MCF 10A (cell line): Measurements from ENCODE around the gene SLC17A7. TPM values are rescaled to one million over a fixed set of nuclear protein-coding genes. Genes with fewer than 3 reads are reported as not detected.

Experiments
- BruUV-seq: library from RNA; stranded (reverse); fragments of 400-500 nt; replicated peaks from 2 replicates; lab custom pipeline; 2021; lab: Mats Ljungman, UMichigan
- CTCF ChIA-PET: fragments of 300-600 bp; sonication (Branson Sonifier 250); formaldehyde crosslinking; extraction: SDS; loops from one replicate; lab custom pipeline; 2021; ENCODE audit warnings: antibody characterized with exemption, inconsistent platforms; lab: Yijun Ruan, JAX
- POLR2A ChIA-PET: fragments of 300-600, 350-650 bp; sonication (Branson Sonifier 250); formaldehyde crosslinking; extraction: SDS; loops from one replicate; lab custom pipeline; 2020; ENCODE audit warnings: antibody characterized with exemption, inconsistent platforms; lab: Yijun Ruan, JAX
- DNase-seq: peaks from one replicate; pipeline ENCODE4 v3.0.0-alpha.2; 2018; ENCODE audit not compliant: unreplicated experiment
- H3K27ac Mint-ChIP-seq: one replicate; pipeline ENCODE4 v1.8.0; 2022; ENCODE audit warnings: mild to moderate bottlenecking, low read depth, mixed read lengths; ENCODE audit not compliant: unreplicated experiment
- H3K27me3 Mint-ChIP-seq: one replicate; pipeline ENCODE4 v1.8.0; 2022; ENCODE audit warnings: mixed read lengths; ENCODE audit not compliant: insufficient read depth, unreplicated experiment
- H3K36me3 Mint-ChIP-seq: one replicate; pipeline ENCODE4 v1.8.0; 2022; ENCODE audit warnings: mild to moderate bottlenecking, moderate library complexity, mixed read lengths; ENCODE audit not compliant: insufficient read depth, unreplicated experiment
- H3K4me1 Mint-ChIP-seq: one replicate; pipeline ENCODE4 v1.8.0; 2022; ENCODE audit warnings: mixed read lengths; ENCODE audit not compliant: insufficient read depth, unreplicated experiment
- H3K4me3 Mint-ChIP-seq: one replicate; pipeline ENCODE4 v1.8.0; 2022; ENCODE audit warnings: mild to moderate bottlenecking, moderate library complexity, mixed read lengths; ENCODE audit not compliant: unreplicated experiment
- H3K9me3 Mint-ChIP-seq: one replicate; pipeline ENCODE4 v1.8.0; 2022; ENCODE audit warnings: mixed read lengths; ENCODE audit not compliant: unreplicated experiment
- intact Hi-C: fragments of 100-400 bp; cut with micrococcal nuclease; formaldehyde crosslinking; loops from 2 replicates; pipeline ENCODE4 v1.14.1; 2022
- total RNA-seq: library from RNA; stranded (reverse); gene quantifications from 2 replicates; pipeline ENCODE4 v1.2.3, GENCODE V29; 2022
- TF ChIP-seq, protein P1 (sequence below): fragments of 200-600 bp; IDR thresholded peaks from one replicate; pipeline ENCODE4 v1.8.0; 2022; ENCODE audit warnings: antibody characterized with exemption, mild to moderate bottlenecking; ENCODE audit not compliant: unreplicated experiment

Gene SLC17A7
- total RNA-seq, 1 experiment from 2014 or later = not detected

DNA sequence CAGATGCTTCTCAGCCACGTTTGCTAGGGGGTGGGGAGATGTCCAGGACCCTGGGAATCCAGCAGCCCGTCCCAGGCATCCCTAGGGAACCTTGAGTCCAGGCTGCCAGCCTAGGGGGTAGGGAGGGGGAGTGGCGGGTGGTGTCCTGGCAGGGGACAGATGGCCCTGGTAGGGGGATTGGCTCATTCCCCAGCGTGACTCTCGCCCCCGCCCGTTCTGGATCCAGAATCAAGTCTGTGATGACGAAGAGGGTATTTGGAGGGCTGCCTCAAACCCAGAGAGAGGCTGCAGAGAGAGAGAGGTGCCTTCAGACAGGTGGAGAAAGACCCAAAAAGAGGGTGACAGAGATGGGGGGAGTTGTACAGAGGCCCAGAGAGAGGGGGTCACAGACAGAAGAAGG, 4.1 kb downstream of the SLC17A7 start:
- ChIA-PET POLR2A (interaction anchor here (1.0 kb wide), 1 partner anchor 13 kb away, joined by 3 read pairs; no protein-coding TSS in a partner anchor), CTCF (no interaction called here)
- Mint-ChIP-seq H3K9me3 (no peaks in the 10 kb centered on the region), H3K4me1 (peaks cover 13% of the 10 kb centered on the region), H3K27me3 (peaks cover 59% of the 10 kb centered on the region), H3K4me3 (no peak overlapping the region), H3K36me3 (no peaks in the 10 kb centered on the region), H3K27ac (no peak overlapping the region)
- no peak for DNase-seq
- BruUV-seq = no TSS peak
- TF ChIP-seq, protein P1, sequence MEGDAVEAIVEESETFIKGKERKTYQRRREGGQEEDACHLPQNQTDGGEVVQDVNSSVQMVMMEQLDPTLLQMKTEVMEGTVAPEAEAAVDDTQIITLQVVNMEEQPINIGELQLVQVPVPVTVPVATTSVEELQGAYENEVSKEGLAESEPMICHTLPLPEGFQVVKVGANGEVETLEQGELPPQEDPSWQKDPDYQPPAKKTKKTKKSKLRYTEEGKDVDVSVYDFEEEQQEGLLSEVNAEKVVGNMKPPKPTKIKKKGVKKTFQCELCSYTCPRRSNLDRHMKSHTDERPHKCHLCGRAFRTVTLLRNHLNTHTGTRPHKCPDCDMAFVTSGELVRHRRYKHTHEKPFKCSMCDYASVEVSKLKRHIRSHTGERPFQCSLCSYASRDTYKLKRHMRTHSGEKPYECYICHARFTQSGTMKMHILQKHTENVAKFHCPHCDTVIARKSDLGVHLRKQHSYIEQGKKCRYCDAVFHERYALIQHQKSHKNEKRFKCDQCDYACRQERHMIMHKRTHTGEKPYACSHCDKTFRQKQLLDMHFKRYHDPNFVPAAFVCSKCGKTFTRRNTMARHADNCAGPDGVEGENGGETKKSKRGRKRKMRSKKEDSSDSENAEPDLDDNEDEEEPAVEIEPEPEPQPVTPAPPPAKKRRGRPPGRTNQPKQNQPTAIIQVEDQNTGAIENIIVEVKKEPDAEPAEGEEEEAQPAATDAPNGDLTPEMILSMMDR = no peak
- intact Hi-C loops = no loop called here

GRCh38 chr19:49436381-49437017, 4.8 kb downstream of the SLC17A7 start:
- no TSS peak for BruUV-seq
- CTCF ChIA-PET = interaction anchor here (0.7 kb wide), 3 partner anchors 46 to 168 kb away, joined by 3 to 4 read pairs (median 4); no protein-coding TSS in a partner anchor
- DNase-seq = no peak
- TF ChIP-seq, protein P1 = no peak
- POLR2A ChIA-PET = interaction anchor here (0.6 to 1.0 kb wide), 2 partner anchors 12 to 109 kb away, joined by 3 read pairs; no protein-coding TSS in a partner anchor
- intact Hi-C loops = no loop called here
- no peak overlapping the region for H3K27ac Mint-ChIP-seq
- peaks cover 52% of the 10 kb centered on the region for H3K27me3 Mint-ChIP-seq
- H3K9me3 Mint-ChIP-seq = no peaks in the 10 kb centered on the region
- peaks cover 7% of the 10 kb centered on the region for H3K4me1 Mint-ChIP-seq
- H3K4me3 Mint-ChIP-seq = no peak overlapping the region
- no peaks in the 10 kb centered on the region for H3K36me3 Mint-ChIP-seq

DNA sequence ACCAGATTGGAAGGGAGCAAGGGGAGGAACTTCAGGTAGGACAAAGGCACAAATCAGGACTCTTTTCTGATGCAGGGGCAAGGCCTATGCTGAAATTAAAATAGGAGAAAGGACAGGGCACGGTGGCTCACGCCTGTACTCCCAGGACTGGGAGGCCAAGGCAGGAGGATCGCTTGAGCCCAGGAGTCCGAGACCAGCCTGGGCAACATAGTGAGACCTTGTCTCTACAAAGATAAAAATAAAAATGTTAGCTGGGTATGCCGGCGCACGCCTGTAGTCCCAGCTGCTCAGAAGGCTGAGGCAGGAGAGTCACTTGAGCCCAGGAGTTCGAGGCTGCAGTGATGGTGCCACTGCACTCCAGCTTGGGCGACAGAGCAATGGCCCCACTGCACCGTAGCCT, 5.7 kb downstream of the SLC17A7 start:
- Mint-ChIP-seq H3K4me3 (no peak overlapping the region), H3K36me3 (no peaks in the 10 kb centered on the region), H3K4me1 (peaks cover 3% of the 10 kb centered on the region), H3K27me3 (peaks cover 49% of the 10 kb centered on the region), H3K27ac (no peak overlapping the region), H3K9me3 (no peaks in the 10 kb centered on the region)
- ChIA-PET CTCF (interaction anchor here (0.7 to 1.0 kb wide), 2 partner anchors 42 to 167 kb away, joined by 3 to 4 read pairs; no protein-coding TSS in a partner anchor), POLR2A (interaction anchor here (0.6 kb wide), 1 partner anchor 110 kb away, joined by 3 read pairs; no protein-coding TSS in a partner anchor)
- DNase-seq = no peak
- TF ChIP-seq, protein P1 = no peak
- intact Hi-C loops = no loop called here
- no TSS peak for BruUV-seq

DNA sequence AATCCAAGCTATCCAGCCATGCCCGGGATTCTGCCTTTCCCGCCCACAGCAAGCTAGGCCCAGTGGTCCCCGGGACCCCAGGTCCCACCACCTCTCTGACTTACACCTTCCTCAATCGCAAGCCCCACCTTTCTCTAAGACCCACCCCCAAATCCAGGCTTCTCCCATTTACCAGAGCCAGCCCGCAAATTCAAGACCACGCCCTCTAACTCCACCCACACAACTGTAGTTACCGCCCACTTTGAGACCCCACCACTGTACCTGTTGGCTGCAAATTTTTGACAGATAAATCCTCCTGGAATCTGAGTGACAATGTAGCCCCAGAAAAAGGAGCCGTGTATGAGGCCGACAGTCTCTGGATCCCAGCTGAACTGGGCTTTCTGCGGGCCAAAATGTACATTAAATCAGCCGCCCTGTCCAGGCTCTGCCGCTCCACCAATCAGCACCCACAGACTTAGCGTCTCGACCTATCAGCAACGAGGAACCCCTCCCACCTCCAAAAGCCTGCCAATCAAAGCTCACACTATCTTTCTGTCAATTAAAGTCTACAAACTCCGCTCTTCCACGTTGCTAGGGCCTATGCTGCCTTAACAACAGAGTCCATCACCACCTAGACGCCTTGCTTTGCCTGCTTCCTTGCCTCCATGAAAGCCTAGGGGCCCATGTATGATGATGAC, 6.3 kb downstream of the SLC17A7 start:
- Mint-ChIP-seq H3K9me3 (no peaks in the 10 kb centered on the region), H3K27me3 (peaks cover 49% of the 10 kb centered on the region), H3K36me3 (no peaks in the 10 kb centered on the region), H3K4me1 (no peaks in the 10 kb centered on the region), H3K4me3 (no peak overlapping the region), H3K27ac (no peak overlapping the region)
- TF ChIP-seq, protein P1 = no peak
- CTCF ChIA-PET = interaction anchor here (1.0 kb wide), 1 partner anchor 42 kb away, joined by 3 read pairs; no protein-coding TSS in a partner anchor
- intact Hi-C loops = no loop called here
- BruUV-seq = no TSS peak
- DNase-seq = no peak
- POLR2A ChIA-PET = no interaction called here
